Neural cell (in vitro differentiated cells): ENCODE measurements around the gene SECISBP2L. TPM values are rescaled to one million over a fixed set of nuclear protein-coding genes. Genes with fewer than 3 reads are reported as not detected.

Source experiments
- H2AFZ ChIP-seq: fragments of 200-600, 300-800 bp; sonication (generic), shearing (Covaris generic); 2 replicates; pipeline ENCODE4 v1.6.0; 2014; ENCODE audit warnings: low read depth, mild to moderate bottlenecking, antibody characterized with exemption, low read length, moderate library complexity
- H3F3A ChIP-seq: fragments of 200-600 bp; shearing (Covaris generic); 2 replicates; pipeline ENCODE4 v1.6.1; 2016; ENCODE audit warnings: mild to moderate bottlenecking, moderate library complexity, mixed read lengths, antibody characterized with exemption, low read length; ENCODE audit not compliant: insufficient read depth, poor library complexity, severe bottlenecking
- H3K27ac ChIP-seq: fragments of 200-600, 300-800 bp; sonication (generic), shearing (Covaris generic); 2 replicates; pipeline ENCODE4 v1.5.1; 2014; ENCODE audit warnings: mild to moderate bottlenecking, low read length, moderate library complexity
- H3K27me3 ChIP-seq: fragments of 300-800, 200-600 bp; sonication (generic), shearing (Covaris generic); 2 replicates; pipeline ENCODE4 v1.6.0; 2014; ENCODE audit warnings: mild to moderate bottlenecking, low read depth, low read length, moderate library complexity; ENCODE audit not compliant: insufficient read depth
- H3K36me3 ChIP-seq: fragments of 300-800, 200-600 bp; sonication (generic), shearing (Covaris generic); 2 replicates; pipeline ENCODE4 v1.5.1; 2014; ENCODE audit warnings: mild to moderate bottlenecking, antibody characterized with exemption, low read length, moderate library complexity; ENCODE audit not compliant: insufficient read depth
- H3K4me2 ChIP-seq: fragments of 300-800, 200-600 bp; sonication (generic), shearing (Covaris generic); 2 replicates; pipeline ENCODE4 v1.6.0; 2014; ENCODE audit warnings: mild to moderate bottlenecking, low read length
- H3K4me3 ChIP-seq: fragments of 300-800, 200-600 bp; sonication (generic), shearing (Covaris generic); 2 replicates; pipeline ENCODE4 v1.5.1; 2014; ENCODE audit warnings: mild to moderate bottlenecking, low read length, moderate library complexity
- H3K79me2 ChIP-seq: fragments of 200-600 bp; shearing (Covaris generic); replicated peaks from 2 replicates; pipeline ENCODE4 v1.6.0; 2014; ENCODE audit warnings: mild to moderate bottlenecking, low read length, moderate library complexity; ENCODE audit not compliant: insufficient read depth
- H3K9ac ChIP-seq: fragments of 300-800, 200-600 bp; sonication (generic), shearing (Covaris generic); 2 replicates; pipeline ENCODE4 v1.6.1; 2016; ENCODE audit warnings: mild to moderate bottlenecking, low read length, mixed read lengths
- H3K9me2 ChIP-seq: fragments of 200-600 bp; shearing (Covaris generic); 2 replicates; pipeline ENCODE4 v1.6.1; 2016; ENCODE audit warnings: mild to moderate bottlenecking, low read length, mixed read lengths; ENCODE audit not compliant: insufficient read depth
- H3K9me3 ChIP-seq: fragments of 200-600, 300-800 bp; sonication (generic), shearing (Covaris generic); 2 replicates; pipeline ENCODE4 v1.6.1; 2016; ENCODE audit warnings: mild to moderate bottlenecking, mixed run types, low read length, moderate library complexity, mixed read lengths
- H4K20me1 ChIP-seq: fragments of 200-600 bp; shearing (Covaris generic); 2 replicates; pipeline ENCODE4 v1.6.1; 2016; ENCODE audit warnings: mild to moderate bottlenecking, mixed run types; ENCODE audit not compliant: insufficient read depth
- EP300 ChIP-seq: fragments of 450-650 bp; conservative IDR thresholded peaks from 2 replicates; pipeline ENCODE4 v1.6.1; 2014; ENCODE audit warnings: antibody characterized with exemption, mild to moderate bottlenecking, moderate library complexity; ENCODE audit not compliant: poor library complexity, severe bottlenecking
- EZH2 ChIP-seq: fragments of 200-600, 300-800 bp; shearing (Covaris generic), sonication (generic); IDR thresholded peaks from 2 replicates; pipeline ENCODE4 v1.6.1; 2014; ENCODE audit warnings: antibody characterized with exemption, low read length, borderline replicate concordance, mild to moderate bottlenecking; ENCODE audit not compliant: insufficient read depth, poor library complexity, severe bottlenecking
- MXI1 ChIP-seq: fragments of 450-650 bp; conservative IDR thresholded peaks from 2 replicates; pipeline ENCODE4 v1.6.1; 2014; ENCODE audit warnings: antibody characterized with exemption, mild to moderate bottlenecking; ENCODE audit not compliant: poor library complexity, severe bottlenecking
- POLR2AphosphoS5 ChIP-seq: IDR thresholded peaks from 2 replicates; pipeline ENCODE4 v1.6.1; 2012
- RAD21 ChIP-seq: fragments of 450-650 bp; conservative IDR thresholded peaks from 2 replicates; pipeline ENCODE4 v1.6.1; 2014; ENCODE audit warnings: antibody characterized with exemption, mild to moderate bottlenecking, moderate library complexity
- SMC3 ChIP-seq: fragments of 450-650 bp; conservative IDR thresholded peaks from 2 replicates; pipeline ENCODE4 v1.6.1; 2014; ENCODE audit warnings: antibody characterized with exemption, mild to moderate bottlenecking, moderate library complexity; ENCODE audit not compliant: poor library complexity
- TAF1 ChIP-seq: IDR thresholded peaks from 2 replicates; pipeline ENCODE4 v1.6.1; 2012; ENCODE audit warnings: low read depth
- polyA plus RNA-seq: library from polyadenylated mRNA; depleted of rRNA; stranded (reverse); fragments of >200 nt; gene quantifications from 2 replicates; pipeline ENCODE4 v1.2.3, GENCODE V29; 2014
- TF ChIP-seq, protein P1 (sequence below): IDR thresholded peaks from 2 replicates; pipeline ENCODE4 v1.6.1; 2012; ENCODE audit warnings: borderline replicate concordance
- TF ChIP-seq, protein P2 (sequence below): fragments of 450-650 bp; IDR thresholded peaks from 2 replicates; pipeline ENCODE4 v1.5.1; 2014; ENCODE audit warnings: antibody characterized with exemption, mild to moderate bottlenecking, moderate library complexity; ENCODE audit not compliant: poor library complexity, severe bottlenecking

SECISBP2L gene
- polyA plus RNA-seq, 1 donor from 2014 or later = 45.9 TPM

DNA sequence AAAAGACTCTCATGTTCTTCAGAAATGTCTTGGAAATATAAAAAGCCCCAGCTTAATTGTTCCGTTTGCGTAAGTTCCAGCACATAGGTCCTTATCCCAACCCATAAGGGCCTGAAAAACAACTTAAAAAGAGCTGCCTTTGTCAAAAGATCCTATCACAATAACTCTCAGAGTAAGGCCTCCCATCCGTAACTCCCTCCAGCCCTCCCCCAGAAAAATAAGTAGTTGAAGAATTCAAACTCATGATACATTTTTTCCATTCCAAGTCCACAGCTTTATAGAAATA, 38.0 kb upstream of the SECISBP2L start:
- no peaks in the 10 kb centered on the region for H3F3A ChIP-seq
- no peak overlapping the region for H3K9ac ChIP-seq
- TF ChIP-seq RAD21 (no peak), SMC3 (no peak), EP300 (no peak), MXI1 (no peak), TAF1 (no peak), EZH2 (no peak), POLR2AphosphoS5 (no peak)
- TF ChIP-seq, protein P1, sequence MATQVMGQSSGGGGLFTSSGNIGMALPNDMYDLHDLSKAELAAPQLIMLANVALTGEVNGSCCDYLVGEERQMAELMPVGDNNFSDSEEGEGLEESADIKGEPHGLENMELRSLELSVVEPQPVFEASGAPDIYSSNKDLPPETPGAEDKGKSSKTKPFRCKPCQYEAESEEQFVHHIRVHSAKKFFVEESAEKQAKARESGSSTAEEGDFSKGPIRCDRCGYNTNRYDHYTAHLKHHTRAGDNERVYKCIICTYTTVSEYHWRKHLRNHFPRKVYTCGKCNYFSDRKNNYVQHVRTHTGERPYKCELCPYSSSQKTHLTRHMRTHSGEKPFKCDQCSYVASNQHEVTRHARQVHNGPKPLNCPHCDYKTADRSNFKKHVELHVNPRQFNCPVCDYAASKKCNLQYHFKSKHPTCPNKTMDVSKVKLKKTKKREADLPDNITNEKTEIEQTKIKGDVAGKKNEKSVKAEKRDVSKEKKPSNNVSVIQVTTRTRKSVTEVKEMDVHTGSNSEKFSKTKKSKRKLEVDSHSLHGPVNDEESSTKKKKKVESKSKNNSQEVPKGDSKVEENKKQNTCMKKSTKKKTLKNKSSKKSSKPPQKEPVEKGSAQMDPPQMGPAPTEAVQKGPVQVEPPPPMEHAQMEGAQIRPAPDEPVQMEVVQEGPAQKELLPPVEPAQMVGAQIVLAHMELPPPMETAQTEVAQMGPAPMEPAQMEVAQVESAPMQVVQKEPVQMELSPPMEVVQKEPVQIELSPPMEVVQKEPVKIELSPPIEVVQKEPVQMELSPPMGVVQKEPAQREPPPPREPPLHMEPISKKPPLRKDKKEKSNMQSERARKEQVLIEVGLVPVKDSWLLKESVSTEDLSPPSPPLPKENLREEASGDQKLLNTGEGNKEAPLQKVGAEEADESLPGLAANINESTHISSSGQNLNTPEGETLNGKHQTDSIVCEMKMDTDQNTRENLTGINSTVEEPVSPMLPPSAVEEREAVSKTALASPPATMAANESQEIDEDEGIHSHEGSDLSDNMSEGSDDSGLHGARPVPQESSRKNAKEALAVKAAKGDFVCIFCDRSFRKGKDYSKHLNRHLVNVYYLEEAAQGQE = no peak
- TF ChIP-seq, protein P2, sequence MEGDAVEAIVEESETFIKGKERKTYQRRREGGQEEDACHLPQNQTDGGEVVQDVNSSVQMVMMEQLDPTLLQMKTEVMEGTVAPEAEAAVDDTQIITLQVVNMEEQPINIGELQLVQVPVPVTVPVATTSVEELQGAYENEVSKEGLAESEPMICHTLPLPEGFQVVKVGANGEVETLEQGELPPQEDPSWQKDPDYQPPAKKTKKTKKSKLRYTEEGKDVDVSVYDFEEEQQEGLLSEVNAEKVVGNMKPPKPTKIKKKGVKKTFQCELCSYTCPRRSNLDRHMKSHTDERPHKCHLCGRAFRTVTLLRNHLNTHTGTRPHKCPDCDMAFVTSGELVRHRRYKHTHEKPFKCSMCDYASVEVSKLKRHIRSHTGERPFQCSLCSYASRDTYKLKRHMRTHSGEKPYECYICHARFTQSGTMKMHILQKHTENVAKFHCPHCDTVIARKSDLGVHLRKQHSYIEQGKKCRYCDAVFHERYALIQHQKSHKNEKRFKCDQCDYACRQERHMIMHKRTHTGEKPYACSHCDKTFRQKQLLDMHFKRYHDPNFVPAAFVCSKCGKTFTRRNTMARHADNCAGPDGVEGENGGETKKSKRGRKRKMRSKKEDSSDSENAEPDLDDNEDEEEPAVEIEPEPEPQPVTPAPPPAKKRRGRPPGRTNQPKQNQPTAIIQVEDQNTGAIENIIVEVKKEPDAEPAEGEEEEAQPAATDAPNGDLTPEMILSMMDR = no peak
- H2AFZ ChIP-seq = no peak overlapping the region
- no peaks in the 10 kb centered on the region for H3K36me3 ChIP-seq
- no peak overlapping the region for H3K4me2 ChIP-seq
- H3K4me3 ChIP-seq = no peak overlapping the region
- H3K27me3 ChIP-seq = no peaks in the 10 kb centered on the region
- no peak overlapping the region for H3K27ac ChIP-seq
- H3K79me2 ChIP-seq = no peaks in the 10 kb centered on the region
- no peaks in the 10 kb centered on the region for H3K9me3 ChIP-seq
- H4K20me1 ChIP-seq = no peaks in the 10 kb centered on the region
- no peaks in the 10 kb centered on the region for H3K9me2 ChIP-seq

DNA sequence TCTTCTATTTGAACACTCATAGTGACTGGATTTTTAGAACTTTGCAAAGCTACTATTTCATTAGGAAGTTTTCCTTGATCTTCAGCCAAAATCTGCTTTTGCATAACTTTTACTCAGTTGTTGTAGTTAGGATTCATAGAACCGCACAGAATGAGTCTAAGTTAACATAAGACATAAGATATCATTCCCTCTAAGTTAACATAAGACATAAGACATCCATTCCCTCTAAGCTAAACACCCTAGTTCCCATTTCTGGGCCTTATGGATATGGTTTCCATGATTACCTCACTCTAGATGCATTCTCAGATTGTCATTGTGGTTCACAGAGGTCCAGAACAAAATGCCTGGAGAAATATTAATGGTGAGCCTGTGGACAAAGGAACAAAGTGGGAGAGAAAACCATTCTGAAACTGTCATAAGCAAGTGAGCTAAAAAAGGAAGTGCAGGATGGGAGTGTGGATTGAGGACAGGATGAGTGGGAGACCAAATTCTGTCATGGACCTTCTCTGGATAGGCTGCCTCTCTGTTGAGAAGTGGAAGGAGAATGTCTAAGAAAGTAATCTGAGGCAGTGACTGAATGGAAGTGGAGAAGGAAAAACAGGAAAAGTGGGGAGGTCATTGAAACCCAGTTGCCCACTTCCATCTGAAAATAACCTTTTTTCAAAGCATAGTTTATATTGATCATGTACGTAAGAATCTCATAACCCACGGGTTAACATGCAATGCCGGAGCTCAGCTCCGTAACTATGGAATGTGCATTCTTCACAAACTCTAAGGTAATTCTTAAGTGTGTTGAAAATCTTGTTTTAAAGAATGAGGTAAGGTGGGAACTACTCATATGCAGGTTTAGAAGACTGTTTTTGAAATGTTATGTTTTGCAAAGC, 37.4 kb upstream of the SECISBP2L start:
- no peak overlapping the region for H3K9ac ChIP-seq
- H3K4me2 ChIP-seq = no peak overlapping the region
- no peak overlapping the region for H3K27ac ChIP-seq
- H3K36me3 ChIP-seq = no peaks in the 10 kb centered on the region
- no peaks in the 10 kb centered on the region for H3K79me2 ChIP-seq
- H3K9me2 ChIP-seq = no peaks in the 10 kb centered on the region
- no peak overlapping the region for H2AFZ ChIP-seq
- no peaks in the 10 kb centered on the region for H3K27me3 ChIP-seq
- no peaks in the 10 kb centered on the region for H4K20me1 ChIP-seq
- TF ChIP-seq, protein P1 = no peak
- TF ChIP-seq SMC3 (no peak), EZH2 (no peak), RAD21 (no peak), TAF1 (no peak), POLR2AphosphoS5 (no peak)
- TF ChIP-seq, protein P2 = no peak
- no peaks in the 10 kb centered on the region for H3F3A ChIP-seq
- no peaks in the 10 kb centered on the region for H3K9me3 ChIP-seq
- no peak overlapping the region for H3K4me3 ChIP-seq
